Ishikawa (cell line): ENCODE results near the gene MAGI1.

Experiments
- CREB1 ChIP-seq: IDR thresholded peaks from 2 replicates; pipeline ENCODE4 v1.6.1; 2012; ENCODE audit warnings: low read depth
- FOXM1 ChIP-seq: IDR thresholded peaks from 2 replicates; pipeline ENCODE4 v1.6.1; 2012; ENCODE audit warnings: low read depth, borderline replicate concordance
- ZBTB7A ChIP-seq: IDR thresholded peaks from 2 replicates; pipeline ENCODE4 v1.6.1; 2012; ENCODE audit warnings: low read depth

- TF ChIP-seq CREB1 (no peak), FOXM1 (no peak), ZBTB7A (no peak)
These were observed 88.1 kb downstream of the MAGI1 start for GRCh38 chr3:65950340-65951326.
